HepG2 (cell line): ENCODE data around the gene TBX18.

Source experiments
- GRHL1 ChIP-seq: sonication (generic); formaldehyde crosslinking; conservative IDR thresholded peaks from 2 replicates; pipeline ENCODE4 v1.8.0; 2022; ENCODE audit warnings: missing genetic modification reagents
- MAX ChIP-seq: IDR thresholded peaks from 2 replicates; pipeline ENCODE4 v1.6.1; 2012; ENCODE audit warnings: inconsistent platforms
- MAZ ChIP-seq, 2 experiments: sonication (generic) in 1 of 2; formaldehyde crosslinking in 1 of 2; IDR thresholded peaks; 2 replicates each; pipeline versions ENCODE4 v1.5.0 to v1.6.1; 2012 to 2020; ENCODE audit warnings: low read depth in 2 of 2, mild to moderate bottlenecking in 2 of 2, borderline replicate concordance in 1 of 2, improper control_type of control experiment in 1 of 2, low read length in 1 of 2, missing genetic modification reagents in 1 of 2, moderate library complexity in 1 of 2
- PRPF4 ChIP-seq: fragments of 200-400 bp; formaldehyde crosslinking; IDR thresholded peaks from 2 replicates; pipeline ENCODE4 v1.6.1; 2016; ENCODE audit warnings: low read length, low read depth; ENCODE audit not compliant: poor library complexity, severe bottlenecking
- TBL1XR1 ChIP-seq: fragments of 150-350 bp; IDR thresholded peaks from 2 replicates; pipeline ENCODE4 v1.6.1; 2014; ENCODE audit warnings: borderline replicate concordance, low read length; ENCODE audit not compliant: partially characterized antibody
- YY1 ChIP-seq: IDR thresholded peaks from 2 replicates; pipeline ENCODE4 v1.6.1; 2011; ENCODE audit warnings: low read length, low read depth, moderate library complexity, mild to moderate bottlenecking; ENCODE audit not compliant: insufficient read depth, insufficient replicate concordance
- TF ChIP-seq, protein P1 (sequence below): sonication (generic); formaldehyde crosslinking; IDR thresholded peaks from 2 replicates; pipeline ENCODE4 v1.5.0; 2020; ENCODE audit warnings: mild to moderate bottlenecking, missing genetic modification reagents, moderate library complexity
- TF ChIP-seq, protein P2 (sequence below): sonication (generic); formaldehyde crosslinking; IDR thresholded peaks from 2 replicates; pipeline ENCODE4 v1.8.1; 2022; ENCODE audit warnings: low read depth, mild to moderate bottlenecking, missing genetic modification reagents

GRCh38 chr6:84804720-84805119 lies 40.3 kb upstream of the TBX18 start:
- TF ChIP-seq PRPF4 (no peak), YY1 (no peak), MAX (no peak), MAZ (IDR thresholded peaks at IDR 0.05; ENCODE audit: borderline replicate concordance, low read depth, low read length) (no peak), MAZ (CRISPR knock-in tag; IDR thresholded peaks at IDR 0.05; ENCODE audit: low read depth) (no peak), TBL1XR1 (no peak), GRHL1 (CRISPR knock-in tag) (no peak)
- TF ChIP-seq, protein P1, sequence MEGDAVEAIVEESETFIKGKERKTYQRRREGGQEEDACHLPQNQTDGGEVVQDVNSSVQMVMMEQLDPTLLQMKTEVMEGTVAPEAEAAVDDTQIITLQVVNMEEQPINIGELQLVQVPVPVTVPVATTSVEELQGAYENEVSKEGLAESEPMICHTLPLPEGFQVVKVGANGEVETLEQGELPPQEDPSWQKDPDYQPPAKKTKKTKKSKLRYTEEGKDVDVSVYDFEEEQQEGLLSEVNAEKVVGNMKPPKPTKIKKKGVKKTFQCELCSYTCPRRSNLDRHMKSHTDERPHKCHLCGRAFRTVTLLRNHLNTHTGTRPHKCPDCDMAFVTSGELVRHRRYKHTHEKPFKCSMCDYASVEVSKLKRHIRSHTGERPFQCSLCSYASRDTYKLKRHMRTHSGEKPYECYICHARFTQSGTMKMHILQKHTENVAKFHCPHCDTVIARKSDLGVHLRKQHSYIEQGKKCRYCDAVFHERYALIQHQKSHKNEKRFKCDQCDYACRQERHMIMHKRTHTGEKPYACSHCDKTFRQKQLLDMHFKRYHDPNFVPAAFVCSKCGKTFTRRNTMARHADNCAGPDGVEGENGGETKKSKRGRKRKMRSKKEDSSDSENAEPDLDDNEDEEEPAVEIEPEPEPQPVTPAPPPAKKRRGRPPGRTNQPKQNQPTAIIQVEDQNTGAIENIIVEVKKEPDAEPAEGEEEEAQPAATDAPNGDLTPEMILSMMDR = no peak
- TF ChIP-seq, protein P2, sequence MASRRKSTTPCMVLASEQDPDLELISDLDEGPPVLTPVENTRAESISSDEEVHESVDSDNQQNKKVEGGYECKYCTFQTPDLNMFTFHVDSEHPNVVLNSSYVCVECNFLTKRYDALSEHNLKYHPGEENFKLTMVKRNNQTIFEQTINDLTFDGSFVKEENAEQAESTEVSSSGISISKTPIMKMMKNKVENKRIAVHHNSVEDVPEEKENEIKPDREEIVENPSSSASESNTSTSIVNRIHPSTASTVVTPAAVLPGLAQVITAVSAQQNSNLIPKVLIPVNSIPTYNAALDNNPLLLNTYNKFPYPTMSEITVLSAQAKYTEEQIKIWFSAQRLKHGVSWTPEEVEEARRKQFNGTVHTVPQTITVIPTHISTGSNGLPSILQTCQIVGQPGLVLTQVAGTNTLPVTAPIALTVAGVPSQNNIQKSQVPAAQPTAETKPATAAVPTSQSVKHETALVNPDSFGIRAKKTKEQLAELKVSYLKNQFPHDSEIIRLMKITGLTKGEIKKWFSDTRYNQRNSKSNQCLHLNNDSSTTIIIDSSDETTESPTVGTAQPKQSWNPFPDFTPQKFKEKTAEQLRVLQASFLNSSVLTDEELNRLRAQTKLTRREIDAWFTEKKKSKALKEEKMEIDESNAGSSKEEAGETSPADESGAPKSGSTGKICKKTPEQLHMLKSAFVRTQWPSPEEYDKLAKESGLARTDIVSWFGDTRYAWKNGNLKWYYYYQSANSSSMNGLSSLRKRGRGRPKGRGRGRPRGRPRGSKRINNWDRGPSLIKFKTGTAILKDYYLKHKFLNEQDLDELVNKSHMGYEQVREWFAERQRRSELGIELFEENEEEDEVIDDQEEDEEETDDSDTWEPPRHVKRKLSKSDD (CRISPR knock-in tag) = no peak
